ENCODE results near the gene ITGB5.

DNA sequence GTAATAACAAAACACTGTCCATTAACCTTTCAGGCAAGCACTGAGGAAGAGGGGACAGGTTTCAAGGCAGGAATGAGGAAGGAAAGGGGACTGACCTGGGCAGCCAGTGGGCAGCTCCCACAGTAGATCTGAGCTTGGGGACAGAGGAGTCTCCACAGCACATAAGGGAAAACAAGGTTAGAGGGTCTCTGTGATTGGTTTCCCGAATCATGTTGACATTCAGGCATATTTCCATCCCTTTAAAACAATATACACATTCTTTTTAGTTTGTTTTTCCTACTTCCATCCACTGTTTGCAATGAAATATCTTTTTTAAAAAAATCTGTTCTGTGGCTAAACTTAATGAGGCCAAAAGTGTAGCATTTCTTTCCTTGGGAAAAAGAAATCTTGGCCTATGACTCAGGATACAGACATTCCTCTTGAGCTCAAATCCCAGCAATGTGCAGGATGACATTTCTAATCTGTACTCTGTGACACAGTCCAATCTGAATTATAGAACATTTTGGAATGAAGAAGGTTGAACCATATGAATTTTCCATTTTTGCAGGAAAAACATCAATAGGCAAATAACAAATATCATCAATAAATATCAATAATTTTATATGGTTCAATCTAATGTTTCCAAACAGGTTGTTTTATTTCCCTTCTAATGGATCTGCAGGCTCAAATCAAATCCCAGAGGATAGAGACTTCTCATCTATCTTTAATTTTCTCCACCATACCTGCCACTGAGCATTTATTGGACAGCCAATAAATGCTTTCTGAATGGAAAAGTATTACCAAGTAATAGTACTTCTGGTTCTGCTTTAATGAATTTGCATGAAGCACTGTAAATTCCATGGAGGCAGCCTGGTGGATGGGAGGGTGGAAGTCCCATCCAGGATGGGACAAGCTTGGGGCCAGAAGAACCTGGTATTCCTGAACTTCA lies 54.1 kb downstream of the ITGB5 start:
- TF ChIP-seq, protein P1, sequence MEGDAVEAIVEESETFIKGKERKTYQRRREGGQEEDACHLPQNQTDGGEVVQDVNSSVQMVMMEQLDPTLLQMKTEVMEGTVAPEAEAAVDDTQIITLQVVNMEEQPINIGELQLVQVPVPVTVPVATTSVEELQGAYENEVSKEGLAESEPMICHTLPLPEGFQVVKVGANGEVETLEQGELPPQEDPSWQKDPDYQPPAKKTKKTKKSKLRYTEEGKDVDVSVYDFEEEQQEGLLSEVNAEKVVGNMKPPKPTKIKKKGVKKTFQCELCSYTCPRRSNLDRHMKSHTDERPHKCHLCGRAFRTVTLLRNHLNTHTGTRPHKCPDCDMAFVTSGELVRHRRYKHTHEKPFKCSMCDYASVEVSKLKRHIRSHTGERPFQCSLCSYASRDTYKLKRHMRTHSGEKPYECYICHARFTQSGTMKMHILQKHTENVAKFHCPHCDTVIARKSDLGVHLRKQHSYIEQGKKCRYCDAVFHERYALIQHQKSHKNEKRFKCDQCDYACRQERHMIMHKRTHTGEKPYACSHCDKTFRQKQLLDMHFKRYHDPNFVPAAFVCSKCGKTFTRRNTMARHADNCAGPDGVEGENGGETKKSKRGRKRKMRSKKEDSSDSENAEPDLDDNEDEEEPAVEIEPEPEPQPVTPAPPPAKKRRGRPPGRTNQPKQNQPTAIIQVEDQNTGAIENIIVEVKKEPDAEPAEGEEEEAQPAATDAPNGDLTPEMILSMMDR (IDR thresholded peaks at IDR 0.05) = no peak
- no peak for TF ChIP-seq ZFX (IDR thresholded peaks at IDR 0.05; ENCODE audit: borderline replicate concordance)
